ENCODE results near the gene LHFPL3.

GRCh38 chr7:104908636-104909035, 580.2 kb downstream of the LHFPL3 start:
- TF ChIP-seq CTCF (IDR thresholded peaks at IDR 0.05) (no peak), EP300 (IDR thresholded peaks at IDR 0.05) (no peak), MAFK (IDR thresholded peaks at IDR 0.05; ENCODE audit: partially characterized antibody) (no peak), POLR2A (IDR thresholded peaks at IDR 0.05; ENCODE audit: low read length) (no peak), JUN (IDR thresholded peaks at IDR 0.05) (no peak), MYC (IDR thresholded peaks at IDR 0.05; ENCODE audit: borderline replicate concordance, low read length) (no peak), HES2 (IDR thresholded peaks at IDR 0.05) (no peak)
